ENCODE measurements around the gene POLDIP2.

The POLDIP2 gene, protein sequence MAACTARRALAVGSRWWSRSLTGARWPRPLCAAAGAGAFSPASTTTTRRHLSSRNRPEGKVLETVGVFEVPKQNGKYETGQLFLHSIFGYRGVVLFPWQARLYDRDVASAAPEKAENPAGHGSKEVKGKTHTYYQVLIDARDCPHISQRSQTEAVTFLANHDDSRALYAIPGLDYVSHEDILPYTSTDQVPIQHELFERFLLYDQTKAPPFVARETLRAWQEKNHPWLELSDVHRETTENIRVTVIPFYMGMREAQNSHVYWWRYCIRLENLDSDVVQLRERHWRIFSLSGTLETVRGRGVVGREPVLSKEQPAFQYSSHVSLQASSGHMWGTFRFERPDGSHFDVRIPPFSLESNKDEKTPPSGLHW

DNA sequence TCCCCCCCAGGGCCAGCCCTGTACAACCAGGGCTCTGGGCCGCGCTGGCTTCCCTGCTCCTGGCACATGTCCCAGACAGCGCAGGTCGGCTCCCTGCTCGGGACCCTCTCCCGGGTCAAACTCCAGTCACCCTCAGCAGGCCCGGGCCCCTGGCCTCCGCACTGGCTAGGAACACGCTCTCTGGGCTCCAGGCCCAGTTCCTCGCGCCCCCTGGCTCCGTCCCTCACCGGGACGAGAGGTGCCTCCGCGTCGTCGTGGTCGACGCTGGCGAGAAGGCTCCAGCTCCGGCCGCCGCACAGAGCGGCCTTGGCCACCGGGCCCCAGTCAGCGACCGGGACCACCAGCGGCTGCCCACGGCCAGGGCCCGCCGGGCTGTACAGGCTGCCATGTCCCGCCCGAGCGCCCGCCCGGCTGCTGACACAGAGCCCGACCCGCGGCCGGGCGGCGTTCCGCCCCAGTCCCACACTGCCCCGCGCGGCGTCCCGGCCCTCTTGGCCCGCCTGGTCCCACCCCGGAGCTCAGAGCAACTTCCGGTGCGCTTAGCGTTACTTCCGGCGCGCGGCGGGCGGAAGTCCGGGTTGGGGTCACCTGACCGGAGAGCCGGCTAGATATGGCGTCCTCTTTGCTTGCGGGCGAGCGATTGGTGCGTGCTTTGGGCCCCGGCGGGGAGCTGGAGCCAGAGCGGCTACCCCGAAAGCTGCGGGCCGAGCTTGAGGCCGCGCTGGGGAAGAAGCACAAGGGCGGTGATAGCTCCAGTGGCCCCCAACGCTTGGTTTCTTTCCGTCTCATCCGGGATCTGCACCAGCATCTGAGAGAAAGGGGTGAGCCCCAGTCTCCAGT is at the start of gene POLDIP2:
TSS of gene POLDIP2 (minus strand) at position 467 of the 840 bp plus-strand sequence. CDS start at position 388, 79 bp downstream.
- peak; percentile 95 for DNase-seq (ENCODE audit: low read depth)

DNA sequence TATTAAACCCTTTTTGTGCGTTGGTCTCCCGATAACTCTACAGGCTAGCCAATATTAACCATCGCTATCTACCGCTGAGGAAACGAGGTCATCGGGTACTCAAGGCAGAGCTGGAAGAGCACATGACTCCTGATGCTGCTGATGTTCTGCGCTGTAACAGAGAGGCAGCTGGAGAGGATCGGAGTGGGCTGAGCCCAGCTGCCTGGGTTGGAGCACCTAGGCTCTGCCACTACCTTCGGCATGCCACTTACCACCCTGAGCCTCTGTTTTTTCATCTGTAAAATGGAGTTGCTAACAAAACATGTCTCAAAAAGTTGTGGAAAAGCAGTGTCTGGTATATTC is 49.1 kb upstream of the POLDIP2 start:
- DNase-seq (ENCODE audit: low read depth), result no peak

DNA sequence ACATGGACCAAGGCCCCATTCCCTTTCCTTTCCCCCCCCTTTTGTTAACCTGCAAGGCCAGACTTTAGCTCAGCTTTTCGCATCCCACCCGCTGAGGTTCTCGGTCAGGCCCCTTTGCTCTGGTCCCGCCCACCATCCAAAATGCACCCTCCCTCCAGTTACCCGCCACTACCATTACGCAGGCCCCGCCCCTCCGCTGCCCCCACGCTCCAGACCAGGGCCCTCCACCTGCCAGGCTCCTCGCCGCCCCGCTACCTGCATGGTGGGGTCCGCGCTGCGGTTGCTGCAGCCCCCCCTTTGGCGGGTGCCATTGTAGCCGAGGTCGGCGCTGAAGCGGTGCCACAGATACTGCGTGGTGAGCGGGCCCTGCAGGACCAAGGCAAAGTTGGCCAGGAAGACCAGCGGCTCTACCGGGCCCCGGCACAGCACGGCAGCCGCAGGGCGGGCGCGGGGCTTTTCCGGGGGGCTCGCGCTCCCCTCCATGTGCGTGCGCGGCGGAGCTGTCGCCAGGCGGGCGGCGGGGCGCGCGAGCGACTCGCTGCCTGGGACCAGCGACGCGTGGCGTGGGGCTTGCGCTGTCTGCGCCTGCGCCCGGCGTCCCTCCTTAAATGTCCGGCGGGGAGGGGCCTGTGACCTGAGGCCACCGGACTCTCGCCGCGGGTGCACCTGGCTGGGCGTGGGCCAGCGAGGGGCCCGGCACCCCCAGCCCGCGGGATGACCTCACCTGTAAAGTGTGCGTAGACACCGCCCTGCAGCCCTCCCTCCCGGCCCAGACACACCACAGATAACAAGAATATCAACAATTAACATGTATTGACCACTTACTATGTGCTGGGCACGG is 48.5 kb upstream of the POLDIP2 start, which contains the start of gene SLC46A1:
TSS of gene SLC46A1 (minus strand) at position 581 of the 841 bp plus-strand sequence. CDS start at position 483, 98 bp downstream.
- peak; percentile 31 for DNase-seq (ENCODE audit: low read depth)

DNA sequence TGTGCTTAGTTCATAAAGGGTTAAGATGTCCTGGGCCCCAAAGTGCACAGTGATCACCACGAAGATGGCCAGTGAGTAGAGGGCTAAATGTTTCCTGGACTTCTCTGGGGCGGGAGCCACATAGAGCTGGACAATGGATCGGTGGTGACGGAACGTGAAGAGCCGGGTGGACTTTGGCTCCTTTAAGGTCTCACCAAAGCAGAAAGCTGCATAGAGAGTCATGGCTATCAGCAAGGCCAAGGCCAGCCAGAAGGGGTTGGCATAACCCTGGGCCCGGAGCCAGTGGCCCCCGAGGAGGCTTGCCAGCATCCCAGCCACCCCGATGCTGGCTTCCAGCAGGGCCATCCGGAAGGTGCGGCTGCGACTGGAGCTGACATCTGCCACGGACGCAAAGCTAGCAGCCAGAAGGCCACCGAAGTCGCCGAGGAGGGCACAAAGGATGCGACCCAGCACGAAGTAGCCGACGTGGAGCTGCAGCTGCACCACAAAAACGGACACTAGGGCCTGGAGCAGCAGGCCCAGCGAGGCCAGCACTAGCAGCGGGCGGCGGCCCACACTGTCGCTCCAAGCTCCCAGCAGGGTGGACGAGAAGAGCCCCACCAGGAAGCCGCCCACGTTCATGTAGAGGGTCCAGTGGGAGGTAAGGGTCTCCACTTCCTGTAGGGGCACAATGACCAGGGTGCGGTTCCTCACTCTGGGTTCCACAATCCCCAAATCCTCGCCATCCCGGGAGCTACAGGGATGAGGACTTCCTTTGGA is 47.7 kb upstream of the POLDIP2 start:
- no peak for DNase-seq (ENCODE audit: low read depth)

DNA sequence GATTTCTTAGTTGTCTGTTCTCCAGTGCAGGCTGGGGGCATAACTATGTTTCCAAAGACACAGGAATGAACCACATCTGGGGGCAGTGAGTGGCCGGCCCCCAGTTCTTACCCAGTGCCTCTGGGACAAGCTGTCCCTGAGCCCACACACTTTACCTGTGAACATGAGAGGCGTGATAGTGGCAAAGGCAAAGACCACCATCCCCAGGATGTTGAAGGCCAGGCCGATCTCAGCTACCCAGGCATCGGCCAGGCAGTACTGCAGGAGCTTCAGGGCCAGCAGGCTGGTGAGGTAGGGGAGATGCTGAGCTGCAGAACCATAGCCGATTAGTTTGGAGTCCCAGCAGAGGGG is 47.1 kb upstream of the POLDIP2 start:
- no peak for DNase-seq (ENCODE audit: low read depth)

DNA sequence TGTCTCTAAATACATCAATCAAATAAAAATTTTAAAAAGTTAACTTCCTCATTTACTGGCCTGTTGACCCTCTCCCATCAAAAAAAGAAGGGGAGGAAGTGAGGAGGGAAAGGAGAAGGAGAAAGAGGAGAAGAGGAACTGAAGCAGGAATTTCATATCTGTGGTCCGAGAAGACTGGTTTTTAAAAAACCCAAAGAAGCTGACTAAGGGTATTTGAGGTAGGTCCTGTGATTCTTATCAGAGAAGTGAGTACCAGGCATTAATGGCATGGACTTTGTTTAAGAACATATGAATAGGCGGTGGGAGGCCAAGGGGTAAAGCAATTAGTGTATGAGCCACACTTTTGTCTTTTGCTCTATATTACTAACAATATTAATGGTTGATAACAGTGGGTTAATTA is 46.7 kb upstream of the POLDIP2 start:
- DNase-seq (ENCODE audit: low read depth), result no peak

DNA sequence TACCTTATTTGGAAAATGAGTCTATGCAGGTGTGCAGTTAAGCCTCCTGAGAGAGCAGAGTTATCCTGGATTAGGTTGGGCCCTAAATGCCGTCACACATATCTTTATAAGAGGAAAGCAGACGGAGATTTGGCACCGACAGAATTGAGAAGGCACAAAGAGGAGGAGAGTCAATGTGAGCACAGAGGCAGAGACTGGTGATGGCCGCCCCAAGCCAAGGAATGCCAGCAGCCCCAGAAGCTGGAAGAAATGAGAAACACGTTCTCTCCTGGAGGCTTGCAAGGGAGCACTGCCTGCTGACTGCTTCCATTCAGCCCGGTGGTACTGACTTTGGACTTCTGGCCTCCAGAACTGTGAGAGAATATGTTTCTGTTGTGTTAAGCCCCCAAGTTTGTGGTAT is 45.5 kb upstream of the POLDIP2 start:
- no peak for DNase-seq (ENCODE audit: low read depth)

DNA sequence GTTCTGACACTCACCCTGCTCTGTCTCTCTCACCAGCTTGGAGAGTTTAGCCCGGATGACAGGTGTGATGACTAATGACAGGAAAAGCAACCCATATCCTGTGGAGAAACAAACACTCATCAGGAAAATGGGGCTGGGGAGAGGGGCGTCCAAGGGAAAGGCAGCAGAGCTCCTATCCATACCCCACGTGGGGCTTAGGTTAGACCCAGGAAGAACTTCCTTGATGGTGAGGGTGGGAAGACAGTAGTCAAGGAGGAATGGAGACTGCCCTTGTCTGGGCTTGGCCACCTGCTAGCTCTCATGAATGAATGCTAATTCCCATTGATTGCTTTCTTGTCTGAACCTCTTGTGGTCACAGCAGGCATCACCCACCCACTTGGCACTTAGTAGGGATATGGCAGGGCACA is 44.9 kb upstream of the POLDIP2 start:
- DNase-seq (ENCODE audit: low read depth), result no peak

DNA sequence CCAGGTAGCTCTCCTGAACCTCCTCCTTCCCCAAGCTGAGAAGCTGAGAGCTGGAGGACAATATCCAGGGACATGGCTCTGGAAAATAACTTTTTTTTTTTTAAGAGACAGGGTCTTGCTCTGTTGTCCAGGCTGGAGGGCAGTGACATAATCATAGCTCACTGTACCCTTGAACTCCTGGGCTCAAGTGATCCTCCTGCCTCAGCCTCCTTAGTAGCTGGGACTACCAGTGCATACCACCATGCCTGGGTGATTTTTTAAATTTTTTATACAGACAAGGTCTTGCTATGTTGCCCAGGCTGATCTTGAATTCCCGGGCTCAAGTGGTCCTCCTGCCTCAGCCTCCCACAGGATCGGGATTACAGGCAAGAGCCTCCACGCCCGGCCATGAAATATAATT is 42.5 kb upstream of the POLDIP2 start:
- no peak for DNase-seq (ENCODE audit: low read depth)

DNA sequence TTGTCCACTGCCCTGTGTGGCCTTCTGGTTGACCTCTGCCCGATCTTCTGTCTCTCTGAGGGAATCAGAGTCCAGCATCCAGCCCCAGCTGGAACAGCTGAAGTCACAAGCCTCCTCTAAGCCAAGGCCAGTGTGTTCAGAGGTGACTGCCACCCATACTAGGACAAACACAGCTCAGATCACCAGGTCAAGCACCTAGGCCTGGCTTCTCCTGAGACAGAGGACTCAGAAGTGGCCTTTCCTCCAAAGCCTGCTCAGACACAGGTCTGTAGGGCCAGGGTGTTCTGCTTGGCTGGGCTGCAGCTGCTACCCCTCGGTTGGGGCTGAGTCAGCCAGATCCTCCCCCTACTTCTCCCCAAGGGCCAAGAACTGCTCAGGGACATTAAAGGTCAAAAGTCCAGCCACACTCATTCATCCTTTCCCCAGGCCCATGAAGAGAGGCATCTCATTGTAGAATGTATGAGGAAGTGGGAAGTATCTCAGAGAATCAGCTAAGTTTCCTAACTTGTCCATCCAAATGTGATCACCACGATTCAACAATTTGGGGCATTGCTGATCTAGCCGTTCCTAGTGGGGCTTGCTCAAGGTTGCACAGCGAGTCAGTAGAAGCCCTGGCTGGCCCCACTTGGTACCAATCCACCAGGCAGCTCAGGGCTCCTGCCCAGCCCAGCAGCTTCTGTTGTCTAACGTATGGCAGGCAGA is 41.1 kb upstream of the POLDIP2 start:
- DNase-seq (ENCODE audit: low read depth), result no peak

DNA sequence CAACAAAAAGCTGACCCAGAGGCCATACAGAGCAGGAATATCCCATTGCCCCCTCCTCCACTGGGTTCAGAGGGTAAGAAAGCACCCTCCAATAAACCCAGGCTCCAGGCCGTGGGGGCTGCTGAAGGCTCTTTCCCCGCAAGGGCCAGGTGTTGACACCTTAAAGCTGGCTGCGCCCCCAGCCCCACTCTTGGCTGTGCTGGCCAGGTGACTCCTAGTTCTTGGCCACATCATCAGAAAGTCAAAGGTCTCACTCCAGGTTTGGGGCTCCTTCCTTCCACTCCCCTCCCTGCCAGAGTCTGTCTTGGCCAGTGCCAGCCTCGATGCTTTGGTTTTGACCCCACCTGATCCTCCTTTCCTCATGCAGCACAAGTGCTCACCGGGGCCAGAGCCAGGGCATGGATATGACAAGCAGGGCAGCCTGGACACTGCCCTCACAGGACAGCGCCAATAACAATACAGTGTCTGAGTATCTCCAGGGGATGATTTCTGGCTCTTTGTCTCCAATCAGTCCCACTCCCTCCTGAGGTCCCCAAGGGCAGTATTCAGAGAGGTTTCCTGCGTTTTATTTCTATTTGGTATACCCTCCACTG is 40.5 kb upstream of the POLDIP2 start:
- DNase-seq (ENCODE audit: low read depth), result no peak

DNA sequence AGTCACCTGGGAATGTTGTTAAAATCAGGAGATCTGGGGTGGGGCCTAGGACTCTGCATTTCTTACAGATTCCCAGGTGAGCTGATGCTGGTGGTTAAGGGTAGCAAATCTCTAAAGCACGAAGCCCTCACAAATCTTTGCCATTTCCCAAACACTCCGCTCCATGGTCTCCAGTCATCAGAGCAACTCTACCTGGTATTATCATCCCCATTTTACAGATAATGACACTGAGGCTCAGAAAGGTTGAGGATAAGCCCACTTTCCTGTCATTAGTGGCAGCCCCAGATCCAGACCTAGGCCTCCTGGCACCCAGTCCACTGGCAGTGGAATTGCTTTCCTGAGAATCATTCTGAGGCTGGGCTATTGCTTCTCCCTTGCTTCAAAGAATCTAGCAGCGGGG is 39.9 kb upstream of the POLDIP2 start:
- no peak for DNase-seq (ENCODE audit: low read depth)

DNA sequence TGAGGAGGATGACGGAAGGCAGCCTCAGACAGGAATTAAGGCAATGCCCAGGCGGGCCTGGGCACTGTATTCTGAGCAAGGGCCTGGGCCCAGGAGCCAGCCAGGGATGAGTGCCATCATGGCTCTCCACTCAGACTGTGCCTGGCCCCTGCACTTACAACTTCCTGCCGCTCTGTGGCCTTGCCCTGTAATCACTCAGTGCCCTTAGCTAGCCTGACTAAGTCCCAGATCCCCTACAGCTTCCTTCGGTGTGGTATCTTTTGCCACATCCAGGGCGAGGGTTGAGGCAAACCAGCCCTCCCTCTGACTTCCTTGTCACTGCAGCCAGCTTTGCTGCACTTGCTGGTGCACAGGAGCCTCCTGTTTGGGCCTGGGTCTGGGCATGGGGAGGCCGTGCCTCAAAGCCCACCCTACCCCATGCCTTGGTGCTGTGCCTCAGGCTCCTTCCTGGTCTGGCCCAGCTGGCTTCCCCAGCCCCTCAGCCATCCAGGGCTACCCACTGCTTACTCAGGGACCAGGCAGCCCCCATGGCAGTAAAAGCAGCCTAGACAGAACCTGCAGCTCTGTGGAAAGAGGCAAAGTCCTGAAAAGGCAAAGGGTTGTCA is 39.4 kb upstream of the POLDIP2 start:
- no peak for DNase-seq (ENCODE audit: low read depth)

DNA sequence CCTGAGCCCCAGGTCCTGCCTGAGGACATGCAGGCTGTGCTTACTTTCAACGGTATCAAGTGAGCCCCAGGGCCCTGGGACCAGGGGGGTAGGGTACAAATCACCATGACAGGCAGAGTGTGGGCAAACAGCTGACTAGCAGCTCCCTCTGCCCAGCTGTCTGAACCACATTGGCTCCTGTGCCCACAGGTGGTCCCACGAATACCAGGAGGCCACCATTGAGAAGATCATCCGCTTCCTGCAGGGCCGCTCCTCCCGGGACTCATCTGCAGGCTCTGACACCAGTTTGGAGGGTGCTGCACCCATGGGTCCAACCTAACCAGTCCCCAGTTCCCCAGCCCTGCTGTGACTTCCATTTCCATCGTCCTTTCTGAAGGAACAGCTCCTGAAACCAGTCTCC is 38.6 kb upstream of the POLDIP2 start:
- DNase-seq (ENCODE audit: low read depth), result no peak

DNA sequence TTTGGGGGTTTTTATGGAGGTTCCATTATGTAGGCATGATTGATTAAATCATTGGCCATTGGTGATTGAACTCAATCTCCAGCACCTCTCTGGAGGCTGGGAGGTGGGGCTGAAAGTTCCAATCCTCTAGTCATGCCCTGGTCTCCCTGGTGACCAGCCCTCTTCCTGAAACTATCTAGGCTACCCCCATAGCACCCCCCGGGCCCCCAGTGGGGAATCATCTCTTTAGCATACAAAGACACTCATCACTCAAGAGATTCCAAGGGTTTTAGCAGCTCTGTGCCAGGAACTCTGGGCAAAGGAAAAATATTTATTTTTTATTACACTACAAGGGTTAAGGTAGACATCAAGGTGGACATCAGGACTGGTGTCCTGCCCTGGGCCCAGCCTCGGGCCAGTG is 38.1 kb upstream of the POLDIP2 start:
- DNase-seq (ENCODE audit: low read depth), result no peak

DNA sequence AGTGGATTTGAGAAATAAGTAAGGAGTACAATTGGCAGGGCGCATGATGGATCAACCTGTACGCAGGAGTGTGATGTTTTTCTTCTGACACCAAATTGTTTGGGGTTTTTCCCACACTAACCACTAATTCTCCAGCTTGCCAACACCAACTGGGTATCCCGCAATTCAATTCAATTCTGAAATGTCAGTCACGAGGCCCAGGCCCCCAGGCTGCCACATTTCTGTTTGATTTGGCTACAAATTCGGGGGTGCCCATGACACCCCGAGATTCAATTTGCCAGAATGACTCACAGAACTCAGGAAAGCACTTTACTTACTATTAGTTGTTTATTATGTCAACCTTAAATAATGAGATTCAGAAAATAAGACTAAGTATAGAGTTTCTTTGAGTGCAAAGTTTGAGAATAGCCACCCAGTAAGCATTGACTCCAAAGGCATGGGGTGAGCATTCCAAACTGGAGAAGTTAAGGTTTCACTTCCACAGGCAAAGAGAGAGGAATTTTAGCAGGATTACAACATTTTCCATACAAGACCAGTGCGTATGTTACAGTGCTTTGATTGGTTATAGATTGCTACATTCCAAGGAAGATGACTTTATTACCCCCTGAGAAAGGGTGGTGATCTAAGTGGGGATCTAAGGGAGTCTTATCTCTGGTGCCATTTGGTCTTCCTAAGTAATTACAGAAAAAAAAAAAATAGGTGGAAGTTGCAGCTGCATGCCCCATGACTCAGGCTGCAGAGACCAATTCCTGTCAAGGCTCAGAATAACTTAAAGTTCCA is 37.2 kb upstream of the POLDIP2 start:
- DNase-seq (ENCODE audit: low read depth), result no peak

DNA sequence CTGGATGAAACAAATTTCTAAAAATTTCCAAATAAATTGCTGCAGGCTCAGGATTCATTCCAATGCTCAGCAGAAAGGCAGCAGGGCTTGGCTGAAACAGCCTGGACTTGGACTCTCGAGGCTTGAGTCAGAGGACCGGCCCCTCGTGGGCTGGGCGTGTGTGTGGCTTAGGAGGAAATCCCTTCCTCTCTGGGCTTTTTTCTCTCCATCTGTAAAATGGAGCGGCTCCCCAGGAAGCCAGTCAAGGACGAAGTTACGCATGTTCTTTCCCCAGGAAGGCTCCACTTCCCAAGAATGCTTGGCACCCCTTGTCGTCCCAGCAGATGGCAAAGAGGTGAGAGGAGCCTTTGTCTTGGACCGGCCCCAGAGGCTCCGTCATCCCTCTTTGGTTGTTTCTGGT is 35.2 kb upstream of the POLDIP2 start:
- DNase-seq (ENCODE audit: low read depth), result no peak

DNA sequence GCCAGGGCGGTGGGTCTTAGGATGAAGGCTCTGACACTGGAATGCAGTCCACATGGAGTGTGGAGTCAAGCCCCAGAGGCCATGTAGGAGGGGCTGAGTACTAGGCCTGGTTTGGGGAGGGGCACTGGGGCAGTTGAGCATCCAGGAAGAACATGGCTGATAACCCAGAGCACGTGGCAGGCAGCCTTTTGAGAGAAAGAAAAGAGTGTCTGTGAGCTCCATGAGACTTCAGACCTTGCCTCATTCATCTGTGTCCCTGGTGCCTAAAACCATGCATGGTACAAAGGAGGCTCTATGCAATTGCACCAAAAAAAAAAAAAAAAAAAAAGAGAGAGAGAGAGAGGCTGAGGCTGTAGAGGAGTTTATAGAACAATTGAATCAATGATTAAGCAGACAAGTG is 34.1 kb upstream of the POLDIP2 start:
- DNase-seq (ENCODE audit: low read depth), result no peak

DNA sequence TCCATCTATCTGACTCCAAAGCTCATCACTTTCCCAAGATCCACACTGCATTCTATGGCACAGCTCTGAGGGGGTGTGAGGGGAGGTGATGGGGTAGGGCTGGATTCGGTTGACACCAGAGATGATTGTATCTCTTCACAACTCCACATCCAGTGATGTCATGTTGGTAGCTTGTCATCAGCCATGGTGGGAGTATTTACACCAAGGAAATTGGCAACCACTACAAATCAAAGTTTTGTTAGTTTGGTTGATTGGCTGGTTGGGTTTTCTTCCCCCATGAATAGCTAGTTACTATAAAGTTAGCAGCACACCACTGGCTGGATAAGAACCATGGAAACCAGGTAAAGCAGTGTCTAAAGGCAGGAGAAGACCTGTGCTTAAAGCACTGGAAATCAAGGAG is 33.7 kb upstream of the POLDIP2 start:
- DNase-seq (ENCODE audit: low read depth), result no peak

DNA sequence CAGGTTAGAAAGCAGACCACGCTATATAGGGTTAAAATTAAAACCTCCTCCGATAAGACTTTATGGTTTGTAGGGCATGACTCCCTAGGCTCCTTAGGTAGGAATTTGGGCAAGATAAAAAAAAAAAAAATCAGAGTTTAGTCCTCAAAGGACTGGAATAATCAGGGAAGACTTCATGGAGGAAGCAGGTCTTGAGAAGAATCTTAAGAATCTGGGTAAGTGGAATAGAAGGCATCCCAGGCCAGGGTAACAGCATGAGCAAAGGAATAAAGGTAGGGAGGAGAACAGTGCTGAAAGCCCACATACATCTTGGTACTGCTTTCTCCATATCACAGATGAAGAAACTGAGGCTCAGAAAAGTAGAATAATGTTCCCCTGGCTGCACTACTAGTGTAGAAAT is 33.2 kb upstream of the POLDIP2 start:
- no peak for DNase-seq (ENCODE audit: low read depth)

Measured in activated gamma-delta T cell treated with anti-CD3 and anti-CD28 coated beads, Interleukin-2, amount 50 U/mL, for 16 hours (primary cell).